ENCODE data around the gene IL19. TPM values are rescaled to one million over a fixed set of nuclear protein-coding genes. Genes with fewer than 3 reads are reported as not detected.

Gene IL19
- total and polyA plus RNA-seq, 2 donors (not counting 3 experiments of a cell fraction or from before 2014, with no cell fraction given): not detected

DNA sequence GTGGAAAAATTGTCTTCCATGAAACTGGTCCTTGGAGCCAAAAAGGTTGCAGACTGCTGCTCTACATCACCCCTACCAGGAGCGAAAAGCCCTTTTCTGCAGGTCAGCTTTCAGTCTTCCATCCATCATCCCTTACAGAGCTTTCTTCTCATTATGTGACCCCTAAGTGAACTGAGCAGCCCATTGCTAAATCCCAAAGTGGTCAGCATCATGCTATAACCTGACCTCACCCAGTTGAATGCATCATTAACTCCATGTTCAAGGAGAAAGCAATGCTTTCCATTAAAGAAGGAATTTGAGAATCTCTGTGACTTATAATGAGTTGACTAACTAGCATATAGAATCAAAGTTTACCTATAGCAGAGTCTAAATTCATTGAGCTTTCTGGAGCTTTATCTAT lies 116.3 kb downstream of the IL19 start:
- no peaks in the 10 kb centered on the region for H3K36me3 ChIP-seq (ENCODE audit: control insufficient read depth in 2 of 2, extremely low read depth in 1 of 2, insufficient read depth in 2 of 2, low read length in 2 of 2)
- H3K27me3 ChIP-seq (ENCODE audit: control insufficient read depth in 2 of 2, insufficient read depth in 2 of 2, low read length in 2 of 2): peaks cover 8% of the 10 kb centered on the region in 2 experiments
- ChIA-PET CTCF (interaction anchor here (0.9 to 1.7 kb wide), 3 partner anchors 22 to 33 kb away, joined by 3 to 4 read pairs (median 3); partner anchors contain the start of gene IL20), POLR2A (no interaction called here)
- H3K27ac ChIP-seq (ENCODE audit: insufficient read depth, low read depth, low read length): no peak overlapping the region
- dilution Hi-C loops (cut with MboI; ENCODE audit: extremely low pct_ligation_motif_present, low sequenced_read_pairs): no loop called here
- H3K4me1 ChIP-seq (ENCODE audit: control insufficient read depth, extremely low read depth, insufficient read depth, low read length): no peaks in the 10 kb centered on the region
- no peaks in the 10 kb centered on the region for H3K9me3 ChIP-seq (replicated peaks; ENCODE audit: control insufficient read depth, insufficient read depth, low read length)
- H4K20me1 ChIP-seq (replicated peaks; ENCODE audit: control insufficient read depth, extremely low read depth, insufficient read depth, low read length): no peaks in the 10 kb centered on the region
- no TSS peak for BruUV-seq (replicated peaks)
- no peak overlapping the region for H3K9ac ChIP-seq (replicated peaks; ENCODE audit: extremely low read depth, insufficient read depth, low read length)
- FAIRE-seq: no peak
- no peak overlapping the region for H2AFZ ChIP-seq (ENCODE audit: low read depth, low read length)
- no peak overlapping the region for H3K4me3 ChIP-seq (replicated peaks in 1 of 3; ENCODE audit: insufficient read depth in 1 of 3, low read depth in 1 of 3, low read length in 3 of 3)
- no peaks in the 10 kb centered on the region for H3K9me1 ChIP-seq (replicated peaks; ENCODE audit: control insufficient read depth, extremely low read depth, insufficient read depth, low read length)
- intact Hi-C loops (cut with micrococcal nuclease): no loop called here
- H3K4me2 ChIP-seq (ENCODE audit: insufficient read depth, low read length): no peak overlapping the region
- TF ChIP-seq GATA2 (IDR thresholded peaks at IDR 0.05; ENCODE audit: insufficient read depth, insufficient read length, low read depth, low read length): no peak
- TF ChIP-seq EZH2 (IDR thresholded peaks at IDR 0.05; ENCODE audit: borderline replicate concordance, low read depth, low read length, severe bottlenecking): no peak
- no peak for TF ChIP-seq MYC (IDR thresholded peaks at IDR 0.05; ENCODE audit: low read depth, low read length)
- no peak for TF ChIP-seq POLR2A (IDR thresholded peaks at IDR 0.05; ENCODE audit: low read depth, low read length)
- TF ChIP-seq JUN (IDR thresholded peaks at IDR 0.05; ENCODE audit: borderline replicate concordance, insufficient read depth, insufficient read length, low read depth): no peak
- TF ChIP-seq, protein P1, sequence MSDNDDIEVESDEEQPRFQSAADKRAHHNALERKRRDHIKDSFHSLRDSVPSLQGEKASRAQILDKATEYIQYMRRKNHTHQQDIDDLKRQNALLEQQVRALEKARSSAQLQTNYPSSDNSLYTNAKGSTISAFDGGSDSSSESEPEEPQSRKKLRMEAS (IDR thresholded peaks at IDR 0.05; ENCODE audit: insufficient read depth, insufficient read length): no peak
- TF ChIP-seq, protein P2, sequence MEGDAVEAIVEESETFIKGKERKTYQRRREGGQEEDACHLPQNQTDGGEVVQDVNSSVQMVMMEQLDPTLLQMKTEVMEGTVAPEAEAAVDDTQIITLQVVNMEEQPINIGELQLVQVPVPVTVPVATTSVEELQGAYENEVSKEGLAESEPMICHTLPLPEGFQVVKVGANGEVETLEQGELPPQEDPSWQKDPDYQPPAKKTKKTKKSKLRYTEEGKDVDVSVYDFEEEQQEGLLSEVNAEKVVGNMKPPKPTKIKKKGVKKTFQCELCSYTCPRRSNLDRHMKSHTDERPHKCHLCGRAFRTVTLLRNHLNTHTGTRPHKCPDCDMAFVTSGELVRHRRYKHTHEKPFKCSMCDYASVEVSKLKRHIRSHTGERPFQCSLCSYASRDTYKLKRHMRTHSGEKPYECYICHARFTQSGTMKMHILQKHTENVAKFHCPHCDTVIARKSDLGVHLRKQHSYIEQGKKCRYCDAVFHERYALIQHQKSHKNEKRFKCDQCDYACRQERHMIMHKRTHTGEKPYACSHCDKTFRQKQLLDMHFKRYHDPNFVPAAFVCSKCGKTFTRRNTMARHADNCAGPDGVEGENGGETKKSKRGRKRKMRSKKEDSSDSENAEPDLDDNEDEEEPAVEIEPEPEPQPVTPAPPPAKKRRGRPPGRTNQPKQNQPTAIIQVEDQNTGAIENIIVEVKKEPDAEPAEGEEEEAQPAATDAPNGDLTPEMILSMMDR (IDR thresholded peaks at IDR 0.05; ENCODE audit: extremely low read depth in 1 of 2, insufficient read depth in 1 of 2, low read depth in 1 of 2, low read length in 2 of 2): no peak
- TF ChIP-seq POLR2AphosphoS5 (IDR thresholded peaks at IDR 0.05; ENCODE audit: insufficient read depth, low read depth, low read length): no peak
- H3K79me2 ChIP-seq (ENCODE audit: control insufficient read depth, insufficient read depth, low read length): no peaks in the 10 kb centered on the region
- no peak for DNase-seq (ENCODE audit: low read depth, low spot score)

Data from endothelial cell of umbilical vein (primary cell).